GDM1 (cell line): Measurements from ENCODE around the gene DCAF8.
"Not testable (repeated sequence)": the region's sequence is repeated elsewhere in the genome, so short reads cannot be mapped to it uniquely, and the experiment has no call there.

ENCODE experiments used
- DNase-seq: peaks from one replicate; lab custom pipeline; 2025; lab: John Stamatoyannopoulos, UW

The DCAF8 gene

GRCh38 chr1:160261893-160262794, at the start of gene DCAF8:
DCAF8 (minus strand) TSS chr1:160262549; CDS start chr1:160244008, 18,541 bp downstream.
- DNase-seq, result peak; percentile 97

- DNase-seq, result no peak
Measured at GRCh38 chr1:160309571-160309970, 47.2 kb upstream of the DCAF8 start.

- no peak for DNase-seq
Measured at GRCh38 chr1:160309185-160309557, 46.8 kb upstream of the DCAF8 start.

- no peak for DNase-seq
Measured at GRCh38 chr1:160308451-160309184, 46.3 kb upstream of the DCAF8 start.

GRCh38 chr1:160307118-160307791, 44.9 kb upstream of the DCAF8 start:
- DNase-seq, result no peak

- no peak for DNase-seq
Measured at GRCh38 chr1:160300173-160300572, 37.8 kb upstream of the DCAF8 start.

- DNase-seq, result no peak
Measured at GRCh38 chr1:160296036-160296435, 33.7 kb upstream of the DCAF8 start.

- DNase-seq, result no peak
Measured at GRCh38 chr1:160293020-160293968, 30.9 kb upstream of the DCAF8 start.

GRCh38 chr1:160291248-160292220, 29.2 kb upstream of the DCAF8 start:
- peak; percentile 27 for DNase-seq

- not testable (repeated sequence) for DNase-seq
Measured at GRCh38 chr1:160287769-160288168, 25.4 kb upstream of the DCAF8 start.

GRCh38 chr1:160285506-160285905, 23.2 kb upstream of the DCAF8 start:
- DNase-seq, result no peak

- DNase-seq, result peak; percentile 87
Measured at GRCh38 chr1:160284782-160285344, 22.5 kb upstream of the DCAF8 start, which contains the start of gene PEX19. PEX19 (minus strand) TSS chr1:160285133; CDS start chr1:160285124, 9 bp downstream.

- DNase-seq, result peak; percentile 1
Measured at GRCh38 chr1:160284220-160284781, 22.0 kb upstream of the DCAF8 start.

- no peak for DNase-seq
Measured at GRCh38 chr1:160282807-160283206, 20.5 kb upstream of the DCAF8 start.

- no peak for DNase-seq
Measured at GRCh38 chr1:160277987-160278386, 15.6 kb upstream of the DCAF8 start.

- no peak for DNase-seq
Measured at GRCh38 chr1:160277330-160277729, 15.0 kb upstream of the DCAF8 start.

- no peak for DNase-seq
Measured at GRCh38 chr1:160271025-160271424, 8.7 kb upstream of the DCAF8 start.

- DNase-seq, result no peak
Measured at GRCh38 chr1:160267284-160267991, 5.1 kb upstream of the DCAF8 start.
